ENCODE measurements around the gene USP36. TPM values are rescaled to one million over a fixed set of nuclear protein-coding genes. Genes with fewer than 3 reads are reported as not detected.

Gene USP36
- total RNA-seq, 1 experiment from 2014 or later: 103 TPM

GRCh38 chr17:78825696-78826095, 14.9 kb downstream of the USP36 start:
- Histone ChIP-seq H3K9me3 (no peaks in the 10 kb centered on the region), H3K36me3 (ENCODE audit: control insufficient read depth, insufficient read depth, low read length) (peaks cover 6% of the 10 kb centered on the region), H3K27me3 (replicated peaks; ENCODE audit: control insufficient read depth, insufficient read depth, low read length) (no peaks in the 10 kb centered on the region), H3K4me3 (ENCODE audit: low read depth, low read length) (no peak overlapping the region), H3K4me1 (no peaks in the 10 kb centered on the region)
- H3K27me3 Mint-ChIP-seq (ENCODE audit: insufficient read depth, unreplicated experiment): no peaks in the 10 kb centered on the region
- DNase-seq: no peak
- H3K36me3 Mint-ChIP-seq (ENCODE audit: insufficient read depth, unreplicated experiment): peaks cover 94% of the 10 kb centered on the region
- no peak for TF ChIP-seq CTCF (IDR thresholded peaks at IDR 0.05; ENCODE audit: insufficient read depth in 1 of 2, low read depth in 1 of 2, low read length in 1 of 2, severe bottlenecking in 1 of 2, unreplicated experiment in 1 of 2)
- H3K4me1 Mint-ChIP-seq (ENCODE audit: low read depth, unreplicated experiment): no peaks in the 10 kb centered on the region
- no peak overlapping the region for H3K27ac Mint-ChIP-seq (ENCODE audit: unreplicated experiment)
- intact Hi-C loops (cut with micrococcal nuclease; ENCODE audit: unreplicated experiment): no loop called here
- POLR2A ChIA-PET: no interaction called here
- H3K9me3 Mint-ChIP-seq (ENCODE audit: unreplicated experiment): no peaks in the 10 kb centered on the region
- H3K4me3 Mint-ChIP-seq (ENCODE audit: unreplicated experiment): no peak overlapping the region
- CTCF ChIA-PET: no interaction called here
- no TSS peak for BruUV-seq (replicated peaks)

GRCh38 chr17:78824240-78824639, 16.4 kb downstream of the USP36 start:
- no peak overlapping the region for H3K4me3 ChIP-seq (ENCODE audit: low read depth, low read length)
- ChIA-PET CTCF (no interaction called here), POLR2A (interaction anchor here (1.3 kb wide), 1 partner anchor 17 kb away, joined by 3 read pairs; no protein-coding TSS in a partner anchor)
- no peak for TF ChIP-seq CTCF (IDR thresholded peaks at IDR 0.05; ENCODE audit: insufficient read depth in 1 of 2, low read depth in 1 of 2, low read length in 1 of 2, severe bottlenecking in 1 of 2, unreplicated experiment in 1 of 2)
- no peaks in the 10 kb centered on the region for H3K27me3 ChIP-seq (replicated peaks; ENCODE audit: control insufficient read depth, insufficient read depth, low read length)
- no peaks in the 10 kb centered on the region for H3K4me1 ChIP-seq
- H3K36me3 Mint-ChIP-seq (ENCODE audit: insufficient read depth, unreplicated experiment): peaks cover 98% of the 10 kb centered on the region
- intact Hi-C loops (cut with micrococcal nuclease; ENCODE audit: unreplicated experiment): no loop called here
- no peak overlapping the region for H3K4me3 Mint-ChIP-seq (ENCODE audit: unreplicated experiment)
- H3K27me3 Mint-ChIP-seq (ENCODE audit: insufficient read depth, unreplicated experiment): no peaks in the 10 kb centered on the region
- no TSS peak for BruUV-seq (replicated peaks)
- H3K4me1 Mint-ChIP-seq (ENCODE audit: low read depth, unreplicated experiment): no peaks in the 10 kb centered on the region
- H3K9me3 Mint-ChIP-seq (ENCODE audit: unreplicated experiment): no peaks in the 10 kb centered on the region
- no peaks in the 10 kb centered on the region for H3K9me3 ChIP-seq
- H3K27ac Mint-ChIP-seq (ENCODE audit: unreplicated experiment): no peak overlapping the region
- H3K36me3 ChIP-seq (ENCODE audit: control insufficient read depth, insufficient read depth, low read length): peaks cover 8% of the 10 kb centered on the region
- DNase-seq: no peak

- H3K27me3 Mint-ChIP-seq (ENCODE audit: insufficient read depth, unreplicated experiment): no peaks in the 10 kb centered on the region
- Histone ChIP-seq H3K4me3 (ENCODE audit: low read depth, low read length) (no peak overlapping the region), H3K9me3 (no peaks in the 10 kb centered on the region), H3K36me3 (ENCODE audit: control insufficient read depth, insufficient read depth, low read length) (peaks cover 8% of the 10 kb centered on the region), H3K4me1 (no peaks in the 10 kb centered on the region), H3K27me3 (replicated peaks; ENCODE audit: control insufficient read depth, insufficient read depth, low read length) (no peaks in the 10 kb centered on the region)
- H3K4me1 Mint-ChIP-seq (ENCODE audit: low read depth, unreplicated experiment): no peaks in the 10 kb centered on the region
- POLR2A ChIA-PET: interaction anchor here (1.3 kb wide), 1 partner anchor 18 kb away, joined by 3 read pairs; no protein-coding TSS in a partner anchor
- H3K36me3 Mint-ChIP-seq (ENCODE audit: insufficient read depth, unreplicated experiment): peaks cover 98% of the 10 kb centered on the region
- H3K27ac Mint-ChIP-seq (ENCODE audit: unreplicated experiment): no peak overlapping the region
- no peak overlapping the region for H3K4me3 Mint-ChIP-seq (ENCODE audit: unreplicated experiment)
- intact Hi-C loops (cut with micrococcal nuclease; ENCODE audit: unreplicated experiment): no loop called here
- DNase-seq: no peak
- CTCF ChIA-PET: no interaction called here
- H3K9me3 Mint-ChIP-seq (ENCODE audit: unreplicated experiment): no peaks in the 10 kb centered on the region
- TF ChIP-seq CTCF (IDR thresholded peaks at IDR 0.05; ENCODE audit: insufficient read depth in 1 of 2, low read depth in 1 of 2, low read length in 1 of 2, severe bottlenecking in 1 of 2, unreplicated experiment in 1 of 2): no peak
- no TSS peak for BruUV-seq (replicated peaks)
These were observed 17.1 kb downstream of the USP36 start for GRCh38 chr17:78823282-78824046.
